Measurements from ENCODE around the gene MCRIP1. TPM values are rescaled to one million over a fixed set of nuclear protein-coding genes. Genes with fewer than 3 reads are reported as not detected.

MCRIP1 gene
- total RNA-seq, 1 experiment from 2014 or later, result 126 TPM

DNA sequence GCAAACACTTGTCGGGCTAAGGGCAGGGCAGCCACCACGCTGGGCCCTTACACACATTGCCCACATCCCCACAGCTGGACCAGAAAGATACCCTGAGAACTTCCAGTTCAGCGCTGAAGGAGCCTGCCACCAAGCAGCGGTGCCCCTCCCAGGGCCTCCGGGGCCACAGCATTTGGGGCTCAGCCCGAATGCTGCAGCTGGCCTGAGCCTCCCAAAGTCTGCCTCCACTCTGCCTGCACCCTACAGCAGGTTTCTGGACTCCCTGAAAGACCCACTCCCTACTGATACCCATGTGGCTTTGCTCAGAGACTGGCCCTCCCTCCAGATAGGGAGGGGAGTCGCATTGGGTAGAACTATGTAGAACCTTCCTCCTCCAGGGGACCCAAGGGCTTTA is 1.5 kb downstream of the MCRIP1 start:
- ChIA-PET CTCF (interaction anchor here (2.9 kb wide), 1 partner anchor 10 kb away, joined by 7 read pairs; no protein-coding TSS in a partner anchor), POLR2A (interaction anchor here (0.5 to 0.7 kb wide), 3 partner anchors 12 to 110 kb away, joined by 3 to 7 read pairs (median 4); no protein-coding TSS in a partner anchor)
- Mint-ChIP-seq H3K4me1 (peaks cover 12% of the 10 kb centered on the region), H3K27ac (no peak overlapping the region), H3K27me3 (ENCODE audit: low read depth) (no peaks in the 10 kb centered on the region), H3K9me3 (no peaks in the 10 kb centered on the region), H3K4me3 (peak overlapping the region; percentile 90), H3K36me3 (no peaks in the 10 kb centered on the region)
- TF ChIP-seq ZNF423 (CRISPR knock-in tag; IDR thresholded peaks at IDR 0.05) (no peak), FOXJ3 (CRISPR knock-in tag; IDR thresholded peaks at IDR 0.05; ENCODE audit: borderline replicate concordance) (no peak)
- ATAC-seq, result no peak
- no peak for DNase-seq (ENCODE audit: low spot score)

DNA sequence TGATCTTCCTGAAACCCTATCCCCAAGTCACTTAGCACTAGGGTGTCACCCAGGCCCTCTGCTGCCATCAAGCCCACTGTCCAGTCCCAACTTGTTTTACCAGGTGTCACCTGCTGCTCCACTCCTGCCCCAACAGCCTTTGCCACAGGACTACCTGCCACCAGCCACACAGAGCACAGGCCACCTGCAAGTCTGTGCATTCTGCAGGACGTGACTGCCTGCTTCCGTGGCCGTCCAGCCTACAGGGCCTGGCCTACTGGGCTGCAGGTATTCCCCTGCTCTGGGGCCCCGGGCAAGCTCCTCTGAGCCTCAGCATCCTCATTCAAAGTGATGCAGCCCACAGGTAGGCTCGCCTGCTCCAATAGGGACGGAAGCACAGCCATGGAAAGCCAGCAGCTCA is 3.2 kb downstream of the MCRIP1 start:
- no peaks in the 10 kb centered on the region for H3K9me3 Mint-ChIP-seq
- no peak overlapping the region for H3K4me3 Mint-ChIP-seq
- H3K36me3 Mint-ChIP-seq, result no peaks in the 10 kb centered on the region
- CTCF ChIA-PET, result no interaction called here
- no peak for ATAC-seq
- no peak for TF ChIP-seq ZNF263 (CRISPR knock-in tag; IDR thresholded peaks at IDR 0.05; ENCODE audit: low read depth)
- no peak for TF ChIP-seq ZNF121 (CRISPR knock-in tag; IDR thresholded peaks at IDR 0.05)
- no peak for TF ChIP-seq ELF4 (CRISPR knock-in tag; IDR thresholded peaks at IDR 0.05; ENCODE audit: low read depth)
- TF ChIP-seq, protein P1, sequence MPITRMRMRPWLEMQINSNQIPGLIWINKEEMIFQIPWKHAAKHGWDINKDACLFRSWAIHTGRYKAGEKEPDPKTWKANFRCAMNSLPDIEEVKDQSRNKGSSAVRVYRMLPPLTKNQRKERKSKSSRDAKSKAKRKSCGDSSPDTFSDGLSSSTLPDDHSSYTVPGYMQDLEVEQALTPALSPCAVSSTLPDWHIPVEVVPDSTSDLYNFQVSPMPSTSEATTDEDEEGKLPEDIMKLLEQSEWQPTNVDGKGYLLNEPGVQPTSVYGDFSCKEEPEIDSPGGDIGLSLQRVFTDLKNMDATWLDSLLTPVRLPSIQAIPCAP (CRISPR knock-in tag; IDR thresholded peaks at IDR 0.05), result no peak
- TF ChIP-seq, protein P2, sequence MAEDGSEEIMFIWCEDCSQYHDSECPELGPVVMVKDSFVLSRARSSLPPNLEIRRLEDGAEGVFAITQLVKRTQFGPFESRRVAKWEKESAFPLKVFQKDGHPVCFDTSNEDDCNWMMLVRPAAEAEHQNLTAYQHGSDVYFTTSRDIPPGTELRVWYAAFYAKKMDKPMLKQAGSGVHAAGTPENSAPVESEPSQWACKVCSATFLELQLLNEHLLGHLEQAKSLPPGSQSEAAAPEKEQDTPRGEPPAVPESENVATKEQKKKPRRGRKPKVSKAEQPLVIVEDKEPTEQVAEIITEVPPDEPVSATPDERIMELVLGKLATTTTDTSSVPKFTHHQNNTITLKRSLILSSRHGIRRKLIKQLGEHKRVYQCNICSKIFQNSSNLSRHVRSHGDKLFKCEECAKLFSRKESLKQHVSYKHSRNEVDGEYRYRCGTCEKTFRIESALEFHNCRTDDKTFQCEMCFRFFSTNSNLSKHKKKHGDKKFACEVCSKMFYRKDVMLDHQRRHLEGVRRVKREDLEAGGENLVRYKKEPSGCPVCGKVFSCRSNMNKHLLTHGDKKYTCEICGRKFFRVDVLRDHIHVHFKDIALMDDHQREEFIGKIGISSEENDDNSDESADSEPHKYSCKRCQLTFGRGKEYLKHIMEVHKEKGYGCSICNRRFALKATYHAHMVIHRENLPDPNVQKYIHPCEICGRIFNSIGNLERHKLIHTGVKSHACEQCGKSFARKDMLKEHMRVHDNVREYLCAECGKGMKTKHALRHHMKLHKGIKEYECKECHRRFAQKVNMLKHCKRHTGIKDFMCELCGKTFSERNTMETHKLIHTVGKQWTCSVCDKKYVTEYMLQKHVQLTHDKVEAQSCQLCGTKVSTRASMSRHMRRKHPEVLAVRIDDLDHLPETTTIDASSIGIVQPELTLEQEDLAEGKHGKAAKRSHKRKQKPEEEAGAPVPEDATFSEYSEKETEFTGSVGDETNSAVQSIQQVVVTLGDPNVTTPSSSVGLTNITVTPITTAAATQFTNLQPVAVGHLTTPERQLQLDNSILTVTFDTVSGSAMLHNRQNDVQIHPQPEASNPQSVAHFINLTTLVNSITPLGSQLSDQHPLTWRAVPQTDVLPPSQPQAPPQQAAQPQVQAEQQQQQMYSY (CRISPR knock-in tag; IDR thresholded peaks at IDR 0.05), result no peak
- TF ChIP-seq, protein P3, sequence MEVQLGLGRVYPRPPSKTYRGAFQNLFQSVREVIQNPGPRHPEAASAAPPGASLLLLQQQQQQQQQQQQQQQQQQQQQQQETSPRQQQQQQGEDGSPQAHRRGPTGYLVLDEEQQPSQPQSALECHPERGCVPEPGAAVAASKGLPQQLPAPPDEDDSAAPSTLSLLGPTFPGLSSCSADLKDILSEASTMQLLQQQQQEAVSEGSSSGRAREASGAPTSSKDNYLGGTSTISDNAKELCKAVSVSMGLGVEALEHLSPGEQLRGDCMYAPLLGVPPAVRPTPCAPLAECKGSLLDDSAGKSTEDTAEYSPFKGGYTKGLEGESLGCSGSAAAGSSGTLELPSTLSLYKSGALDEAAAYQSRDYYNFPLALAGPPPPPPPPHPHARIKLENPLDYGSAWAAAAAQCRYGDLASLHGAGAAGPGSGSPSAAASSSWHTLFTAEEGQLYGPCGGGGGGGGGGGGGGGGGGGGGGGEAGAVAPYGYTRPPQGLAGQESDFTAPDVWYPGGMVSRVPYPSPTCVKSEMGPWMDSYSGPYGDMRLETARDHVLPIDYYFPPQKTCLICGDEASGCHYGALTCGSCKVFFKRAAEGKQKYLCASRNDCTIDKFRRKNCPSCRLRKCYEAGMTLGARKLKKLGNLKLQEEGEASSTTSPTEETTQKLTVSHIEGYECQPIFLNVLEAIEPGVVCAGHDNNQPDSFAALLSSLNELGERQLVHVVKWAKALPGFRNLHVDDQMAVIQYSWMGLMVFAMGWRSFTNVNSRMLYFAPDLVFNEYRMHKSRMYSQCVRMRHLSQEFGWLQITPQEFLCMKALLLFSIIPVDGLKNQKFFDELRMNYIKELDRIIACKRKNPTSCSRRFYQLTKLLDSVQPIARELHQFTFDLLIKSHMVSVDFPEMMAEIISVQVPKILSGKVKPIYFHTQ (CRISPR knock-in tag; IDR thresholded peaks at IDR 0.05), result no peak
- TF ChIP-seq, protein P4, sequence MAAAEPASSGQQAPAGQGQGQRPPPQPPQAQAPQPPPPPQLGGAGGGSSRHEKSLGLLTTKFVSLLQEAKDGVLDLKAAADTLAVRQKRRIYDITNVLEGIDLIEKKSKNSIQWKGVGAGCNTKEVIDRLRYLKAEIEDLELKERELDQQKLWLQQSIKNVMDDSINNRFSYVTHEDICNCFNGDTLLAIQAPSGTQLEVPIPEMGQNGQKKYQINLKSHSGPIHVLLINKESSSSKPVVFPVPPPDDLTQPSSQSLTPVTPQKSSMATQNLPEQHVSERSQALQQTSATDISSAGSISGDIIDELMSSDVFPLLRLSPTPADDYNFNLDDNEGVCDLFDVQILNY (CRISPR knock-in tag; IDR thresholded peaks at IDR 0.05), result no peak
- TF ChIP-seq, protein P5, sequence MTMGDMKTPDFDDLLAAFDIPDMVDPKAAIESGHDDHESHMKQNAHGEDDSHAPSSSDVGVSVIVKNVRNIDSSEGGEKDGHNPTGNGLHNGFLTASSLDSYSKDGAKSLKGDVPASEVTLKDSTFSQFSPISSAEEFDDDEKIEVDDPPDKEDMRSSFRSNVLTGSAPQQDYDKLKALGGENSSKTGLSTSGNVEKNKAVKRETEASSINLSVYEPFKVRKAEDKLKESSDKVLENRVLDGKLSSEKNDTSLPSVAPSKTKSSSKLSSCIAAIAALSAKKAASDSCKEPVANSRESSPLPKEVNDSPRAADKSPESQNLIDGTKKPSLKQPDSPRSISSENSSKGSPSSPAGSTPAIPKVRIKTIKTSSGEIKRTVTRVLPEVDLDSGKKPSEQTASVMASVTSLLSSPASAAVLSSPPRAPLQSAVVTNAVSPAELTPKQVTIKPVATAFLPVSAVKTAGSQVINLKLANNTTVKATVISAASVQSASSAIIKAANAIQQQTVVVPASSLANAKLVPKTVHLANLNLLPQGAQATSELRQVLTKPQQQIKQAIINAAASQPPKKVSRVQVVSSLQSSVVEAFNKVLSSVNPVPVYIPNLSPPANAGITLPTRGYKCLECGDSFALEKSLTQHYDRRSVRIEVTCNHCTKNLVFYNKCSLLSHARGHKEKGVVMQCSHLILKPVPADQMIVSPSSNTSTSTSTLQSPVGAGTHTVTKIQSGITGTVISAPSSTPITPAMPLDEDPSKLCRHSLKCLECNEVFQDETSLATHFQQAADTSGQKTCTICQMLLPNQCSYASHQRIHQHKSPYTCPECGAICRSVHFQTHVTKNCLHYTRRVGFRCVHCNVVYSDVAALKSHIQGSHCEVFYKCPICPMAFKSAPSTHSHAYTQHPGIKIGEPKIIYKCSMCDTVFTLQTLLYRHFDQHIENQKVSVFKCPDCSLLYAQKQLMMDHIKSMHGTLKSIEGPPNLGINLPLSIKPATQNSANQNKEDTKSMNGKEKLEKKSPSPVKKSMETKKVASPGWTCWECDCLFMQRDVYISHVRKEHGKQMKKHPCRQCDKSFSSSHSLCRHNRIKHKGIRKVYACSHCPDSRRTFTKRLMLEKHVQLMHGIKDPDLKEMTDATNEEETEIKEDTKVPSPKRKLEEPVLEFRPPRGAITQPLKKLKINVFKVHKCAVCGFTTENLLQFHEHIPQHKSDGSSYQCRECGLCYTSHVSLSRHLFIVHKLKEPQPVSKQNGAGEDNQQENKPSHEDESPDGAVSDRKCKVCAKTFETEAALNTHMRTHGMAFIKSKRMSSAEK (CRISPR knock-in tag; IDR thresholded peaks at IDR 0.05; ENCODE audit: borderline replicate concordance), result no peak
- TF ChIP-seq, protein P6, sequence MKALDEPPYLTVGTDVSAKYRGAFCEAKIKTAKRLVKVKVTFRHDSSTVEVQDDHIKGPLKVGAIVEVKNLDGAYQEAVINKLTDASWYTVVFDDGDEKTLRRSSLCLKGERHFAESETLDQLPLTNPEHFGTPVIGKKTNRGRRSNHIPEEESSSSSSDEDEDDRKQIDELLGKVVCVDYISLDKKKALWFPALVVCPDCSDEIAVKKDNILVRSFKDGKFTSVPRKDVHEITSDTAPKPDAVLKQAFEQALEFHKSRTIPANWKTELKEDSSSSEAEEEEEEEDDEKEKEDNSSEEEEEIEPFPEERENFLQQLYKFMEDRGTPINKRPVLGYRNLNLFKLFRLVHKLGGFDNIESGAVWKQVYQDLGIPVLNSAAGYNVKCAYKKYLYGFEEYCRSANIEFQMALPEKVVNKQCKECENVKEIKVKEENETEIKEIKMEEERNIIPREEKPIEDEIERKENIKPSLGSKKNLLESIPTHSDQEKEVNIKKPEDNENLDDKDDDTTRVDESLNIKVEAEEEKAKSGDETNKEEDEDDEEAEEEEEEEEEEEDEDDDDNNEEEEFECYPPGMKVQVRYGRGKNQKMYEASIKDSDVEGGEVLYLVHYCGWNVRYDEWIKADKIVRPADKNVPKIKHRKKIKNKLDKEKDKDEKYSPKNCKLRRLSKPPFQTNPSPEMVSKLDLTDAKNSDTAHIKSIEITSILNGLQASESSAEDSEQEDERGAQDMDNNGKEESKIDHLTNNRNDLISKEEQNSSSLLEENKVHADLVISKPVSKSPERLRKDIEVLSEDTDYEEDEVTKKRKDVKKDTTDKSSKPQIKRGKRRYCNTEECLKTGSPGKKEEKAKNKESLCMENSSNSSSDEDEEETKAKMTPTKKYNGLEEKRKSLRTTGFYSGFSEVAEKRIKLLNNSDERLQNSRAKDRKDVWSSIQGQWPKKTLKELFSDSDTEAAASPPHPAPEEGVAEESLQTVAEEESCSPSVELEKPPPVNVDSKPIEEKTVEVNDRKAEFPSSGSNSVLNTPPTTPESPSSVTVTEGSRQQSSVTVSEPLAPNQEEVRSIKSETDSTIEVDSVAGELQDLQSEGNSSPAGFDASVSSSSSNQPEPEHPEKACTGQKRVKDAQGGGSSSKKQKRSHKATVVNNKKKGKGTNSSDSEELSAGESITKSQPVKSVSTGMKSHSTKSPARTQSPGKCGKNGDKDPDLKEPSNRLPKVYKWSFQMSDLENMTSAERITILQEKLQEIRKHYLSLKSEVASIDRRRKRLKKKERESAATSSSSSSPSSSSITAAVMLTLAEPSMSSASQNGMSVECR (CRISPR knock-in tag; IDR thresholded peaks at IDR 0.05; ENCODE audit: borderline replicate concordance), result no peak
- TF ChIP-seq RORB (CRISPR knock-in tag; IDR thresholded peaks at IDR 0.05), result no peak
- TF ChIP-seq ETV6 (CRISPR knock-in tag; IDR thresholded peaks at IDR 0.05), result no peak
- TF ChIP-seq, protein P7, sequence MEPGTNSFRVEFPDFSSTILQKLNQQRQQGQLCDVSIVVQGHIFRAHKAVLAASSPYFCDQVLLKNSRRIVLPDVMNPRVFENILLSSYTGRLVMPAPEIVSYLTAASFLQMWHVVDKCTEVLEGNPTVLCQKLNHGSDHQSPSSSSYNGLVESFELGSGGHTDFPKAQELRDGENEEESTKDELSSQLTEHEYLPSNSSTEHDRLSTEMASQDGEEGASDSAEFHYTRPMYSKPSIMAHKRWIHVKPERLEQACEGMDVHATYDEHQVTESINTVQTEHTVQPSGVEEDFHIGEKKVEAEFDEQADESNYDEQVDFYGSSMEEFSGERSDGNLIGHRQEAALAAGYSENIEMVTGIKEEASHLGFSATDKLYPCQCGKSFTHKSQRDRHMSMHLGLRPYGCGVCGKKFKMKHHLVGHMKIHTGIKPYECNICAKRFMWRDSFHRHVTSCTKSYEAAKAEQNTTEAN (CRISPR knock-in tag; IDR thresholded peaks at IDR 0.05), result no peak
- no peak for TF ChIP-seq GTF2I (CRISPR knock-in tag; conservative IDR thresholded peaks at IDR 0.05)
- TF ChIP-seq SP1 (CRISPR knock-in tag; conservative IDR thresholded peaks at IDR 0.05), result no peak
- no peak for DNase-seq (ENCODE audit: low spot score)
- no peaks in the 10 kb centered on the region for H3K27me3 Mint-ChIP-seq (ENCODE audit: low read depth)
- H3K27ac Mint-ChIP-seq, result 0 out of 2 replicates have a peak overlapping the region, but pooled peaks have one; percentile 36
- POLR2A ChIA-PET, result no interaction called here
- peaks cover 17% of the 10 kb centered on the region for H3K4me1 Mint-ChIP-seq
